VCaP (cell line): ENCODE results near the gene FAM171A2.

Experiments
- H3K27ac ChIP-seq: fragments of 450-650 bp; 2 replicates; pipeline ENCODE4 v1.5.1; 2017
- TF ChIP-seq, protein P1 (sequence below): fragments of 450-650 bp; conservative IDR thresholded peaks from 2 replicates; pipeline ENCODE4 v1.5.1; 2017; ENCODE audit warnings: mild to moderate bottlenecking, moderate library complexity

FAM171A2 gene

DNA sequence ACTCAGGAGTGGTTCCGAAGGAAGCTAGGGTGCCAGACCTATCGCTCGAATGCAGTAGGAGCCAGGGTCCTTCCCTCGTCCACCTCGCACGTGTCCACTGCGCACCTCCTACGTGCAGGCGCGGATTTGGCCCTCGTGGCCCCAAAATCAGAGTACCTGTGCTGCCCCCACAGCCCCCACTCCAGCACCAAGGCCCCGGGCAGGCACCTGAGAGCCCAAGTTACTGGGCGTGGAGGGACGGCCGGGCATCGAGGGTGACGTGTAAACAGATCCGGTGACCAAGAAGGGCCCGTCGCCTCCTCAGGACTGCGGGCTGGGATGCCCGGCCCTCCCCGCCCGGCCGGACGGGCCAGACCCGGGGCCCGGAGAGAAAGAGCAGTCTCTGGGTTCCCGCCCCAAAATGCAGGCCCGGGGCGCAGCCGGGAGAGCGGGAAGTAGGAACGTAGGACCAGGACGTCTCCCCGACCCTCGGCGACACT, 39.5 kb downstream of the FAM171A2 start:
- TF ChIP-seq, protein P1, sequence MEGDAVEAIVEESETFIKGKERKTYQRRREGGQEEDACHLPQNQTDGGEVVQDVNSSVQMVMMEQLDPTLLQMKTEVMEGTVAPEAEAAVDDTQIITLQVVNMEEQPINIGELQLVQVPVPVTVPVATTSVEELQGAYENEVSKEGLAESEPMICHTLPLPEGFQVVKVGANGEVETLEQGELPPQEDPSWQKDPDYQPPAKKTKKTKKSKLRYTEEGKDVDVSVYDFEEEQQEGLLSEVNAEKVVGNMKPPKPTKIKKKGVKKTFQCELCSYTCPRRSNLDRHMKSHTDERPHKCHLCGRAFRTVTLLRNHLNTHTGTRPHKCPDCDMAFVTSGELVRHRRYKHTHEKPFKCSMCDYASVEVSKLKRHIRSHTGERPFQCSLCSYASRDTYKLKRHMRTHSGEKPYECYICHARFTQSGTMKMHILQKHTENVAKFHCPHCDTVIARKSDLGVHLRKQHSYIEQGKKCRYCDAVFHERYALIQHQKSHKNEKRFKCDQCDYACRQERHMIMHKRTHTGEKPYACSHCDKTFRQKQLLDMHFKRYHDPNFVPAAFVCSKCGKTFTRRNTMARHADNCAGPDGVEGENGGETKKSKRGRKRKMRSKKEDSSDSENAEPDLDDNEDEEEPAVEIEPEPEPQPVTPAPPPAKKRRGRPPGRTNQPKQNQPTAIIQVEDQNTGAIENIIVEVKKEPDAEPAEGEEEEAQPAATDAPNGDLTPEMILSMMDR = no peak
- H3K27ac ChIP-seq = peak overlapping the region; percentile 91

DNA sequence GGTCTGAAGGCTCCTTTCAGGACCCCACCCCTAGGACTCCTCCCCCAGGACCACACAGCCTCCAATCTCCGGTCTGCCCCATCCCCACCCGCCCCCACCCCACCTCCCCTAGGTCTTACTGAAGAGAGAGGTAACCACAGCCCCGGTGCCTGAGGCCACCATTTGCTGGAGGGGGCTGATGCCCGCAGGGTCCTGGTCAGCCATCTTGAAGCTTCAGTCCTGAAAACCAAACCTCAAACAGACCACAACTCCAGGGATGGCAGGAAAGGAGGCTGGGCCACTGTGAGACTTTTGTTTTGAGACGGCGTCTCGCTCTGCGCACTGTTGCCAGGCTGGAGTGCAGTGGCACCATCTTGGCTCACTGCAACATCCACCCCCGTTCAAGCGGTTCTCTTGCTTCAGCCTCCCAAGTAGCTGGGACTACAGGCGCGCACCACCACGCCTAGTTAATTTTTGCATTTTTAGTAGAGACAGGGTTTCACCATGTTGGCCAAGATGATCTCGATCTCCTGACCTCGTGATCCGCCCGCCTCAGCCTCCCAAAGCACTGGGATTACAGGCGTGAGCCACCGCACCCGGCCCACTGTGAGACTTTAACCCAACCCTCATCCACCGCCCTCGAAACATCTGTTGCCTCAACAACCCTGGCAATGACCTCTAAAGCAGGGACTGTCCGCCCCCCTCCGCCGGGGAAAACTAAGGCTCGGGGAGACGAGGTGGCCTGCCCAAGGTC, 40.1 kb downstream of the FAM171A2 start:
- TF ChIP-seq, protein P1 = no peak
- H3K27ac ChIP-seq = peak overlapping the region; percentile 91

DNA sequence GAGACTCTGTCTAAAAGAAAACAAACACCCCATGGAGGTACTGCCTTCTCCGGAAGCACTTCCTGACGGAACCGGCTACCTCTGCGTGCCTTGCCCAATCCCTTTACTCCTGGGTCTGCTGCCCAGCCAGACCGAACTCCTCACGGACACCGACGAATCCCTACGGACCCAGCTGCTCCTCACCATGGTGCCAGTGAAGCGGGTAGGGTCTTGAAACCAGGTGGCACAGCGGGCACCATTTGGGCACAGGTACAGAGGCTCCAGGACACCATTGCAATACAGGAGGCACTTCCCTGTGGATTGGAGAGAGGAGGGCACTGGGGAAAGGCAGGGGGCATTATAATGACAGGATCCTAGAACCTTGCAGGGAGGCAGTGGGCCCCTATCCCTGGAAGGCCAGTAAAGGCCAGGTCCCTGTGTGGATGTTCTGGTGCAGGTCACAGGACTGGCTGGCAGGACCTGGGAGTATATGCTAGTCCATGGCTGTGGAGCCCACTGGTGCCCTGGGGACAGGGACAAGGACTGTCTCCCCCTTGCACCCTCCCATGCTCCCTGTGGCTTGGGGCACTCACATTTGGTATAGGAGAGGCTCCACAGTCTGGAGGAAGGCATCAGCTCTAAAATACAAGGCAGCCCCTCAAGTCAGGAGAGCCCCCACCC, 41.3 kb downstream of the FAM171A2 start:
- TF ChIP-seq, protein P1 = no peak
- H3K27ac ChIP-seq = no peak overlapping the region; the same call in 1 of the 2 replicates

DNA sequence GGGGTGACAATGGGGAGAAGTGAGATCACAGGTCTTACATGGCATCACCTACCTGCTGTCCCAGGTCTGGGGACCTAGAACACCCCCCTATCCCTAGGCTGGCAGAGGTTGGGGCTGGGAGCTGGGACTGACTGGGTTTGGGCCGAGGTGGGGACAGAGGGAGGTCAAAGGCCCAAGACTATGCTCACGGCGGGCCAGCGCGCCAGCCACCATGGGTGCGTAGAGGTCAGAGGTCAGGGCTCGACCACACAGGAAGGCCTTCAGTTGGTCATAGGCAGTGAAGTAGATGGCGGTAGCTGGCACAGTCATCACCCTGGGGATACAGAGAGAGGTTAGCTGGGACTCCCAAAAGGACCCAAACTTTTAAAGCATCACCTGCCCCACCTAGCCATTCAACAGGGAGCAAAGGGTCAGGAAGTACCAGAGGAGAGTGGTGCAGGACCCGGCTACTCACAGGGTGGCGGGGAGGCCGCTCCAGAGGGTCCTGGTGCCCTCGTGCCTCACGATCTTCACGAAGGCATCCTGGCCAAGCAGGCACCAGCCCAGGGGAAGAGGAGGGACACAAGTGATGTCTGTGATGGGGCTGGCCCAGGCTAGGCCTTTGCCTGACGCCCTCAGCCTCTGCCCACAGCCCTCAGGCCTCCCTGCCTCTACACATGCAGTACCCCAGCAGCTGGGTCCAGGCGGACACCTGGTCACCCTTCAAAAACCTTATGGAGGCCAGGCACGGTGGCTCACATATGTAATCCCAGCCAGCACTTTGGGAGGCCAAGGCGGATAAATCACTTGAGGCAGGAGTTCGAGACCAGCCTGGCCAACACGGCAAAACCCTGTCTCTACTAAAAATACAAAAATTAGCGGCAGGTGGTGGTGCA, 42.2 kb downstream of the FAM171A2 start:
- TF ChIP-seq, protein P1 = no peak
- no peak overlapping the region for H3K27ac ChIP-seq

DNA sequence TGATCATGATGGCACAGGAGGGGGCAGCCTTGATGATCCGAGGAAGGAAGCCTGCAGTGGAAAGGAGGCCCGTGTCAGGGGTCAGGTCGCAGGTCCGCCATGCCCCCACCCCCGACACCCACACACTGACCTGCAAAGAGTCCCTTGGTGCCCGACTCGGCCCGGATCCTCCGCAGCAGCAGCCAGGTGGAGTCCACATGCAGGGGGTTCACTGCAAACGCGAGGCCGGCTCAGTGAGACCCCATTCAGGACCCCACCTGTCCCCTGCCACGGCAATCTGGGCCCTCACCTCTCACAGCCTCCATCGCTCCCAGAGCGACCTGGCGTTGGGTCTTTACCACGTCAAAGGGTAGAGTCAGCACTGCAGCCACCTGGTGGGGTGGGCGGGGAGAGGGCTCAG, 43.6 kb downstream of the FAM171A2 start:
- TF ChIP-seq, protein P1 = no peak
- H3K27ac ChIP-seq = no peak overlapping the region

DNA sequence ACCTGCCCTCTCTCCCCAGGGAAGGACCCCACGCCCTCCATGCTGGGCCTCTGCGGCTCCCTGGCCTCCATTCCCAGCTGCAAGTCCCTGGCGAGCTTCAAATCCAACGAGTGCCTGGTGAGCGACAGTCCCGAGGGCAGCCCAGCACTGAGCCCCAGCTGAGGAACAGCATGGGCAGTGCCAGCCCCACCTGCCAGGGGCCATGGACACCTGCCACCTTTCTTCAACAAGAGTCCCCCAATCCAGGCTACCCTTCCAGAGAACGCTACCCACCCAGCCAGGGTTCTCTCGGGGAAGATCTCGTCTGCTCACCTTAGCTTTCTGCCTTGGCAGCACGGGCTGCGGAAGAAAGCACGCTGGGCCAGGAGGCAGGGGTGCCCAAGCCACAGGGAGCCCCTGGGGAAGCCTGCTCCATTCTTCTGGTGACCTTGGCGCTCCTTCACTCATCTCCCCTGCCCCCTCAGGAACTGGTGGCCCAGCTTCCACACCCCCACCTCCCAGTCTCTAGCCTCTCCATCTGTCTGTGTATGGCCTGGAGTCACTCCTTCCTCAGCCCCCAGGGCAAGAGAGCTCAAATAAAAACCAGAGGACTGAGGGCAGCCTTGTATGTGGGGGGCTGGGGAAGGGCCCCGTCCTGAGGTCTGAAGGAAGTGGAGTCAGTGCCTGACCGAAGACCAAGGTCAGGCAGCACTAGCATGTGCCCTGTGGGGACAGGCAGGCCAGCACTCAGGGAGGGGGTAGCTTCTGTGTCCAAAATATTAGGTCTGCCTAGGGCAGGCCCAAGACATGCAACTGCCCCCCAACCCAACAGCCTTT, 45.4 kb downstream of the FAM171A2 start:
- TF ChIP-seq, protein P1 = no peak
- H3K27ac ChIP-seq = no peak overlapping the region
